Stimulated activated CD4-positive, alpha-beta T cell treated with anti-CD3 and anti-CD28 coated beads, Interleukin-15, amount 100 ng/mL, for 48 hours (primary cell): ENCODE measurements around the gene SLC25A11.

Experiments used
- DNase-seq, 2 donors: peaks; one replicate each; pipeline ENCODE4 v3.0.0-alpha.2; 2020; ENCODE audit warnings: low read depth in 2 of 2

SLC25A11 gene

GRCh38 chr17:4966844-4967538, 27.1 kb upstream of the SLC25A11 start:
- peak; percentile 88 to 89 for DNase-seq

DNA sequence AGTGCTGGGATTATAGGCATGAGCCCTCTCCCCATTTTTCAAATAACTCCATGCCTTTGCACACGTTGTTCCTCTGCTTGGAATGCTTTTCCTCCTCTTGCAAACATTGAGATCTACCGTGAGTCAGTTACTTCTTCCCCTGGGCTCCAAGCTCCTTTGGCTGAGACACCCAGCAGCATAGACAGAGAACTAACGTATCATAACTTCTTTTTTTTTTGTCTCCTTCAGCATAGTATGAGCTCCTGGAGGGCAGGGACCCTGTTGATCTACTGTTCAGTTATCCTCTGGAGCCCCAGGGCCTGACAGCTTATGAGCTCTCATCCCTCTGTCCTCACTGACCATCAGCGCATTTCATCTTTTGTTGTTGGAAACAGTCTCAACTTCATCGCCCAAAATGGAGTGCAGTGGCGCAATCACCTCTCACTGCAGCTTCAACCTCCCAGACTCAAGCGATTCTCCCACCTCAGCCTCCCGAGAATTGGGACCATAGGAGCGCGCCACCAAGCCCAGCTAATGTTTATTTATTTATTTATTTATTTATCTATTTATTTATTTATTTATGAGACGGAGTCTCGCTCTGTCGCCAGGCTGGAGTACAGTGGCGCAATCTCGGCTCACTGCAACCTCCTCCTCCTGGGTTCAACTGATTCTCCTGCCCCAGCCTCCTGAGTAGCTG, 25.6 kb upstream of the SLC25A11 start:
- no peak for DNase-seq

DNA sequence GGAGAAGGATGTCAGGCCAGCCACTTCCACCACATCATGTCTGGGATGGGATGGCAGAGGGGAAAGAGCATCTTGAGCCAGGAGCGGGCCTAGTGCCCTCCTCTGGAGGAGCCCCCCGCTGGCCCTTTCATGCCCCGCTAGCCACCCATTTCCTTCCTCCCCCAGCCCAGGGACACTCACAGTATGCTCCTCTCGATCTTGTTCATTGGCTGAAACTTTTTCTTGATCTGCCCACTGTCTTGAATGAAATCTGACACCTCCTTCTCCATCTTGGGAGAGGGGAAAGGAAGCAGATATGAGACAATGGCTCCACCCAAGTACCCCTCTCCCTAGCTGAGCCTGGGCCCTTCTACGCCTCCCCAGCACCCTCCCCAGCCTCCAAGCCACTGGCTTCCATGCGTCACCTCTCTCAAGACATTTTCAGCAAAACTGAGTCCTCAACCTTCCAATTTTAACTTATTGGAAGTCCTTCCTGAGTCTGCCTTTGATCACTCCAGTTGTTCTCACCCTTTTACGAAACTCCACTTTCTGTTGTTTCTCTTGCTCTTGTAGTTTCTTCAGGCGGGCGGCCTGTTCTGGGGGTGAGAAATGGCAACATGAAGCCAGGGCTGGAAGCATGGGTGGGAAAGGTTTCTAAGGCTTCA, 20.6 kb upstream of the SLC25A11 start:
- no peak for DNase-seq

GRCh38 chr17:4959261-4959965, 19.6 kb upstream of the SLC25A11 start:
- no peak for DNase-seq

GRCh38 chr17:4958102-4958501, 18.3 kb upstream of the SLC25A11 start:
- DNase-seq = no peak

DNA sequence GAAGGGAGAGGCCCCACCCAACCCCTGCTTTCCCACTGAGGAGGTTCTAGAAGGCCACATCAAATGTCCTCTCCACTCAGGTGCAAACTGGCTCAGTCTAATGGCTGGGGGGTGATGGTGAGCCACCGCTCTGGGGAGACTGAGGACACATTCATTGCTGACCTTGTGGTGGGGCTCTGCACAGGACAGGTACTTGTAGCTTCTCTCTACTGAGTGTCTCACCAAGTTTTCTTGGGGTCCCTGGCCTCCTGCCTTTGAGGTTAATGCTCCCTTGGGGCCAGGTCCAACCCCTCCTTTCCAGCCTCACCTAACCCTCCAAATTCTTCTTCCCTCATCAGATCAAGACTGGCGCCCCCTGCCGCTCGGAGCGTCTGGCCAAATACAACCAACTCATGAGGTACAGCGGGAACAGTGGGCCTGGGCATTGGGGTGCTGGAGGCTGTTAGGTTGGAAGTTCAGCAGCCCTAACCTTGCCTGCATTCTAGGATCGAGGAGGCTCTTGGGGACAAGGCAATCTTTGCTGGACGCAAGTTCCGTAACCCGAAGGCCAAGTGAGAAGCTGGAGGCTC, 16.7 kb upstream of the SLC25A11 start:
- no peak for DNase-seq

- DNase-seq = no peak
Observed at GRCh38 chr17:4955091-4955490, 15.2 kb upstream of the SLC25A11 start.

DNA sequence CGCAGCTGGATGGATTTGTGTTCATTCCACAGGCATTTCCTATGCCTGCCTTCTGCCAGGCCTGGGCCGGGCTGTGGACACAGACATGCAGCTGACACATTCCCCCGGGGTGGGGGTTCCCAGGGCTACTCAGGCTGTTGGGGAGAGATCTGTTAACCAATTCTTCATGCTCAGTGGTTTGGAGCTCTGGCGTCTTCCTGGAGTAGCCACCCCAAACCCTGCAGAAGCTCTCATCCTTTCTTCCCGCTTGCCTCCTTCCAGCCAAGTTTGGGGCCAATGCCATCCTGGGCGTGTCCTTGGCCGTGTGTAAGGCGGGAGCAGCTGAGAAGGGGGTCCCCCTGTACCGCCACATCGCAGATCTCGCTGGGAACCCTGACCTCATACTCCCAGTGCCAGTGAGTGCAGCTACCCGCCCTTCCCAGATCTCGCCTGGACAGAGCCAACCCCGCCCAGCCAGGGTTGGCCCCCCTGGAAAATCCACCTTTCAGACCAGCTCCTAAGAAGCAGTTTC, 13.7 kb upstream of the SLC25A11 start:
- no peak for DNase-seq

DNA sequence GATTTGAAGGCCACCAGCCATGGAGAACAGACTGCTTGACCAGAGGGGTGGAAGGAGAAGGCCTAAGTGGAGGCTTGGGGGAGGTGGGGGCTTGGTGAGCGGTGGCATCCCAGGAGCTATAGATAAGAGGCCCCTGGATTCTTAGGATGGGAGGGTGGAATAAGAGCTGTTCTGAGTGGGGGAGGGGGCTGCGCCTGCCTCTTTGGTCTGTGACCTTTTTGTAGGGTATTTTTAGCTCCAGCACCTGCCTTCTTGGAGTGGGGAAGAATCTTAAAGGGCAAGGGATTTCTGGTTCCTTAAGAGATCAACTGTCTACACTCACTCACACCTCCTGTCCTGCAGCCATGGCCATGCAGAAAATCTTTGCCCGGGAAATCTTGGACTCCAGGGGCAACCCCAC, 11.6 kb upstream of the SLC25A11 start:
- no peak for DNase-seq

GRCh38 chr17:4950746-4951204, 10.9 kb upstream of the SLC25A11 start, which contains the start of gene ENO3:
TSS of gene ENO3 (plus strand) at chr17:4951119. CDS start at chr17:4951830, 711 bp downstream.
- no peak for DNase-seq

- no peak for DNase-seq
Observed at GRCh38 chr17:4950075-4950745, 10.4 kb upstream of the SLC25A11 start.

DNA sequence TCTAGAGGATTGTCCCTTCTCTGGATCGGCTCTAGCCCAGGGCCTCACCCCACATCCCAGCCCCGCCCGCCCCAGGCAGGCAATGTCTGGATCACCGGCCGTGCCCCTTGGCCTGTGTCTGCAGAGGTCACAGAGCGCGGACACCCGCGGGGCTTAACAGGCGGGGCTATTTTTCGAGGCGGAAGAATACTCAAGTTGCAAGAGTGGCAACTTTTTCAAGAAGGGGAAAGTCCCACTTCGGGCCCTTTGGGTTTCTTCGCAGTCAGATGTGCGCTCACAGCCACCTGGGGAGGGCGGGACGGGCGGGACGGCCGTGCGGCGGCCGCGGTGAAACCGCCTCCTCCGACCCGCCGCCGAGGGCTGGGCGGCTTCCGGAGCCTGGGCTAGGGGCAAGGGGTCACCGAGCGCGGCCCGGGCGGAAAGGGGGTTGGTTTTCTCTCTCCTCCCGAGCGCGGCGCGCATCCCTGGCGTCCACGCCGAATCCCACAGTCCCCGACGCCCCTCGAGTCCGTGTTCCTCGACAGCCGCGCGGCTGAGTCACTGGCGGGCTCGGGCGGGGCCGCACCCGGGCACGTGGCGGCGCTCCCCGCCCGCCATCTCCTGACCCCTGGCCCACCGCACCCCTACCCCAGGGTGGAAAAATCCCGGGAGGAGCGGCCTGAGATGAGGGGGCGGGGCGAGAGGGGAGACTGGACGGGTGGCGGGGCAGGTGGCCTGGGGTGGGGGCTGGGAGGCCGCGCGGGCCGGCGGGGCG, 9.7 kb upstream of the SLC25A11 start:
- peak; percentile 68 to 69 for DNase-seq

- peak; percentile 63 to 74 for DNase-seq
Observed at GRCh38 chr17:4948931-4949320, 9.1 kb upstream of the SLC25A11 start.

GRCh38 chr17:4948166-4948930, 8.5 kb upstream of the SLC25A11 start, which contains the start of gene PFN1:
TSS of gene PFN1 (minus strand) at chr17:4948530. CDS start at chr17:4948394, 136 bp downstream.
- DNase-seq = peak; percentile 85 to 90

- DNase-seq = peak in 1 of 2 donors; percentile 58
Observed at GRCh38 chr17:4947411-4948165, 7.7 kb upstream of the SLC25A11 start.

- DNase-seq = no peak
Observed at GRCh38 chr17:4947010-4947410, 7.2 kb upstream of the SLC25A11 start.

- DNase-seq = no peak
Observed at GRCh38 chr17:4946312-4946976, 6.6 kb upstream of the SLC25A11 start.

DNA sequence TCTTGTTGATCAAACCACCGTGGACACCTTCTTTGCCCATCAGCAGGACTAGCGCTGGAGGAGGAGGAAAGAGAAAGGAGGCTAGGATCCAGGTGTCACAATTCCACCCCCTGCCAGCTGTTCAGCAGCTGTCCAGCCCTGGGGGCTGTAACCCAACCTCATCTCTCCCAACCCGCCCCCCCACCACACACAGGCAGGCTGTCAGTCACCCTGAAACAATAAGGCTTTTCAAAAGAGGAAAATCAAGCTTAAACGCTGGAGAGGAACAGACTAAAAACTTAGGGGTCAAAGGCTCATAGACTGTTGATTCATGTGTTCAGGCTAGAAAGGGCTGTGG, 6.1 kb upstream of the SLC25A11 start:
- no peak for DNase-seq
